ENCODE data around the gene ACSL5.

GRCh38 chr10:112335868-112336265 is 38.0 kb upstream of the ACSL5 start:
- TF ChIP-seq CTCF (conservative IDR thresholded peaks at IDR 0.05; ENCODE audit: low read length) (no peak), EZH2phosphoT487 (IDR thresholded peaks at IDR 0.05; ENCODE audit: borderline replicate concordance, low read depth, low read length) (no peak)

All from OCI-LY7 (cell line).